Activated CD8-positive, alpha-beta memory T cell treated with anti-CD3 and anti-CD28 coated beads, Interleukin-2, amount 50 U/mL, for 1 hour (primary cell): ENCODE results near the gene TESK2.
"Not testable (repeated sequence)": the region's sequence is repeated elsewhere in the genome, so short reads cannot be mapped to it uniquely, and the experiment has no call there.

Experiments used
- DNase-seq: peaks from one replicate; pipeline ENCODE4 v3.0.0-alpha.2; 2020; ENCODE audit errors: extremely low read depth

Gene TESK2

DNA sequence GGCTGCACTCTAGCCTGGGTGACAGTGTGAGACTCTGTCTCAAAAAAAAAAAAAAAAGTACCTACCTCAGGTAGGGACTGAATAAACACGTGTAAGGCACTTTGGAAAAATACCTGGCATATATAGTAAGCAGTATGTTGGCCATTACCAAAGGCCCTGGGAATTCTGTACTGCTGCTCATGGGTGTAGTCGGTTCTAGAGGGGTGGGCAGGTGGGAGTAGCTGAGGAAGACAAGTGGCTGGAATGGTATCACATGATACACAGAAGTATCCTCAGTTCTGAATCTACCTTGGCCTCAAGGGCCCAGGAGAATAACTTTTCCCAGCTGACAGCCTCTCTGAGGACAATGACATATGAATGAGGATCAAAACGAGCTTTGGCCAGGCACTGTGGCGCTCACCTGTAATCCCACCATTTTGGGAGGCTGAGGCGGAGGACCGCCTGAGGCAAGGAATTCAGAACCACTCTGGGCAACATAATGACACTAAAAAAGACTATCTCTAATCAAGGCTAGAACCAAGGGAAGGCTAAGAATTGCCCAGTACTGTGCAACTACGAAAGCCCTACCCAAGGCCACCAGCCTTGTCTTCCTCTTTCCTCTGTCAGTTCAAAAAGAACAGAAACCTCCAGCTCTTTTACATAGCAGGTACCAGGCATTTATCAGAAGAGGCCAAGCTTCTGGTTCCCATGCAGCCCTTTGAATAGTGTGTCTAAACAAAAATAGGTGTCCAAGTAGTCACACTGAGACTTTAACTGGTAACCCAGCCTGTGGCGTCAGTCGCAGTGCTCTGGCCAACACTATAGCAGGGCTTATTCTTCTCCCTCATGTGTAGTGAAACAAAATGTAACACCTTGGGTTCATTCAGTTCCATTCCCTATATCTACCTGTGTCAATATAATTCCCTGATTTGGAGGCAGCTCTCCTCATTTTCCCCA lies 19.3 kb upstream of the TESK2 start:
- DNase-seq, result no peak

- no peak for DNase-seq
Measured at GRCh38 chr1:45508295-45509151, 17.6 kb upstream of the TESK2 start.

DNA sequence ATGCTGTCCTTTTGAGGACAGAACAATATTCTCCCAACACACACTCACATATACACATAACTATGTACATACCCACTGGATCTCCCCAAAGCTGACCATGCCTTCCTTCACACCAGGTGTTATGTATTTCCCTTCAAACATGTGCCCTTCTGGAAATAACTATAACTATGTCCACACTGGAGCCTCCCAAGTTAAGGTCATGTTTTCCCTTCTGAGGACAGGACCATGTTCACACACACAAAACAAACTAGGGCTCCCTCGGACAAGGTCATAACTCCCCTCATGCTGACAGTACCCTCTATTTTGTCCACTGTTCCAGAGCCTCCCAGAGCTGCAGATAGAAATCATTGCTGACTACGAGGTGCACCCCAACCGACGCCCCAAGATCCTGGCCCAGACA lies 16.9 kb upstream of the TESK2 start:
- DNase-seq, result no peak

GRCh38 chr1:45507195-45507594 lies 16.2 kb upstream of the TESK2 start:
- DNase-seq, result no peak

DNA sequence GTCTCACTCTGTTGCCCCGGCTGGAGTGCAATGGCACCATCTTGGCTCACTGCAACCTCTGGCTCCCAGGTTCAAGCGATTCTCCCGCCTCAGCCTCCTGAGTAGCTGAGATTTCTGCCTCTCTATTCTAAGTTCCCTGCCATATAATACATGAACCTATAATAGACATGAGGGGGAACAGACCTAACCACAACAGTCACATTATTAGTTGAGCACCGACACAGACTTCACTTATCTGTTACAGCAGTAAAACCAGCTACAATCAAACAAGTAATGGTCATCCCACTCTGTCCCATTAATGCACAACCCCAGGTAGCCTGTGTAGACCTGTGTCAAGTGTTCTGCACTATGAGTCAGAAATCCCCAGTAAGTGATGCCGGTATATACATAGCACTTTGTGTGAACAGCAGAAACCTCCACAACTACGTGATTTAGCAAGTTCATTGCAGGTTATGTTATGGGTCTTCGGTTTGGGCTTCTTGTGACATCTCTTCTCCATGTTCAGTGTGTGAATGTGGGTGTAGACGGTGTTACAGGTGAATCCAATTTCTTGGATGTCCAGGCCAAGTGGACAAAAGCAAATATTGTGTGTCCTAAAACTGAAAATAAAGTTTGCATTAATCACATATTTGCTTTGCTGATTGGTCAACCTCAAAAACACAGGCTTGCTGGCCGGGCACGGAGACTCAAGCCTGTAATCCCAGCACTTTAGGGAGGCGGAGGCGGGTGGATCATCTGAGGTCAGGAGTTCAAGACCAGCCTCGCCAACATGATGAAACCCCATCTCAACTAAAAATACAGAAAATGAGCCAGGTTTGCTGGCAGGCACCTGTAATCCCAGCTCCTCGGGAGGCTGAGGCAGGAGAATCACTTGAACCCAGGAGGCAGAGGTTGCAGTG lies 12.7 kb upstream of the TESK2 start:
- no peak for DNase-seq

DNA sequence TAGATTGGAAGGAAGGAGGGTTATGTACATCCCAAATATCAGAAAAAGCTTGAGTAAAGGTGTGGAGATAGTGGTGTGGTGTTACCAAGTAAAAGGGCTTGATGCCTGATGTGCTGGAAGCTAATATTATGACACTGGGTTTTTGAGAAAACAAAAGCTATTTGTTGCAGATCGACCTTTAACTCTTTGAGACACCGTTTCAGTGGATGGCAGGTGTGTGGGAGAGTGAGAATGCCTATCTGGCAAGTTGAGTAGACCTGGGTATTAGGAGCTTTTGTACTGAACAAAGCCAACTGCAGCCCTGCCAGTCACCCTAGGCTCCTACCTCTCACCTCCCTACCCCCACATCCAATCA lies 10.5 kb upstream of the TESK2 start:
- no peak for DNase-seq

GRCh38 chr1:45499415-45499769 lies 8.4 kb upstream of the TESK2 start:
- no peak for DNase-seq

DNA sequence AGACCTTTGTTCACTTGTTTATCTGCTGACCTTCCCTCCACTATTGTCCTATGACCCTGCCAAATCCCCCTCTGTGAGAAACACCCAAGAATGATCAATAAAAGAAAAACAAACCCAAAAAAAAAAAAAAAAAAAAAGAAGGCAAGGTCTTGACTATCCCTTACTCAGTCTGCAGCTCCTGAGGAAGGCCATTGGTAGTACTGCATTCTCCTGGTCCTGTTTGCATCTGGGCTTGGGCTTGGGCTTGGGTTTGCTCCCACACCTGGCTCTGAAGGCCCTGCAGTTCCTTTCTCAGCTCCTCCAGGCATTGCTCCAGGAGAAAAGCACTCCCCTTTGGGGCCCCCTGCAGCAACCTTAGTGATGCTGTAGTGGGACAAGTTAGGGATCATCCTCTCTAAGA lies 7.3 kb upstream of the TESK2 start:
- no peak for DNase-seq

DNA sequence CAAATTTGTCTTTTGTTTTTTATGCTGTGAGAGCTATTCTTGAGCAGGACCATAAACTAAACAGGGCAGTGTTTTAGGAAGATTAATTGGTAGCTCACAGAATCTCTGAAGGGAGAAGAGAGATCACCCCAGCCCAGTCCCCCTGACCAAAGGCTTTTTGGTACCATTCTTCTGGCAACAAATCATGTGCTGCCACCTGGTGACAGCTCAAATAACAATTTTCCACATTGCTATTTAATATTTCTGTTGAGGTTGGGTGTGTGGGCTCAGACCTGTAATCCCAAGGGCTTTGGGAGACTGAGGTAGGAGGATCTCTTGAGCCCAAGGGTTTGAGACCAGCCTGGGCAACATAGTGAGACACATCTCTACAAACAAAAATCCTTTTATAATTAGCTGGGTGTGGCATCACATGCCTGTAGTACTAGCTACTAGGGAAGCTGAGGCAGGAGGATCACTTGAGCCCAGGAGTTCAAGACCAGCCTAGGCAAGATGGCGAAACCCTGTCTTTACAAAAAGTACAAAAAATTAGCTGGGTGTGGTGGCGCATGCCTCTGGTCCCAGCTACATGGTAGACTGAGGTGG lies 2.2 kb upstream of the TESK2 start:
- DNase-seq, result no peak

DNA sequence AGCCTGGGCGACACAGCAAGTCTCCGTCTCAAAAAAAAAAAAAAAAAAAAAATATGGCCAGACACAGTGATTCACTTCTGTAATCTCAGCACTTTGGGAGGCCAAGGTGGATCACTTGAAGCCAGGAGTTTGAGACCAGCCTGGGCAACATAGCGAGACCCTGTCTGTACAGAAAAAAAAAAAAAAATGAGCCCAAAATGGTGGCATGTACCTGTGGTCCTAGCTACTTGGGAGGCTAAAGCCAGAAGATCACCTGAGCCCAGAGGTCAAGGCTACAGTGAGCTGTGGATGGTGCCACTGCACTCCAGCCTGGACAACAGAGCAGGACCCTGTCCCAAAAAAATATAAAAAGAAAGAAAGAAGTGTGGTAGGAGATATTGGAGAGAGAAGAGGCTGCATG lies 1.7 kb upstream of the TESK2 start:
- no peak for DNase-seq

GRCh38 chr1:45491487-45492260 lies 711 bp upstream of the TESK2 start:
- no peak for DNase-seq

DNA sequence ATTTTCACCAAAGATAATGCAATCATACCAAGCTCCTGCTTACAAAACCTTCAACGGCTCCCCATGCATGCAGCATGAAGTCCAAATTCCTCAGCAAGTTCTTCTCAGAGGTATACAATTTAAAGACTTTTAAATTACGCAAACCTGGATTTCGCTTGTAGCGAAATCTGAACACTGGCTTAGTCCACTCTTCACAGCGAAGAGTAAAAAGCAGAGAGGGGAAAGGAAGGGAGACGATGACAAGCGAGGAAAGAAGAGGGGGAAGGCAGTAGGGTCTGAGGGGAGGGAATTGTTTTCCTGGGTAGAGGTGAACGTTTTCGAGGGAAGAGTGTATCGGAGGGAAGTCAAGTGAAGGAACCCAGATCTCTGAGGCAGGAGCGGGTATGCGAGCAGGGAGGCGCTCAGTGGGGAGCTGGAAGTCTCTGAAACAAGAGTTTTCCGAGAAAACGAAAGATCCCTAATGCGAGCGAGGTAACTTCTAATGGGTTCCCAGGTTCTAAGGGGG lies 790 bp downstream of the TESK2 start:
- DNase-seq, result no peak

DNA sequence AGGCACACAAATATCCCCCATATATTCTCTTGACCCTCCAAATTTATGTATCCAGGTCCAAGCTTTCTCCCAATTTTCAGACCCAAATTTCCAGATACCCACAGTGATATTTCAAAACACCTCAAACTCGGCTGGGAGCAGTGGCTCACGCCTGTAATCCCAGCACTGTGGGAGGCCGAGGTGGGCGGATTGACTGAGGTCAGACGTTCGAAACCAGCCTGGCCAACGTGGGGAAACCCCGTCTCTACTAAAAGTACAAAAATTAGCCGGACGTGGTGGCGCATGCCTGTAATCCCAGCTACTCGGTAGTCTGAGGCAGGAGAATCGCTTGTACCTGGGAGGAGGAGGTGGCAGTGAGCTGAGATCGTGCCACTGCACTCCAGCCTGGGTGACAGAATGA lies 1.6 kb downstream of the TESK2 start:
- DNase-seq, result not testable (repeated sequence)

GRCh38 chr1:45488666-45489377 lies 2.1 kb downstream of the TESK2 start:
- DNase-seq, result no peak

- no peak for DNase-seq
Measured at GRCh38 chr1:45485949-45486348, 5.0 kb downstream of the TESK2 start.

GRCh38 chr1:45479039-45479748 lies 11.8 kb downstream of the TESK2 start:
- DNase-seq, result no peak

DNA sequence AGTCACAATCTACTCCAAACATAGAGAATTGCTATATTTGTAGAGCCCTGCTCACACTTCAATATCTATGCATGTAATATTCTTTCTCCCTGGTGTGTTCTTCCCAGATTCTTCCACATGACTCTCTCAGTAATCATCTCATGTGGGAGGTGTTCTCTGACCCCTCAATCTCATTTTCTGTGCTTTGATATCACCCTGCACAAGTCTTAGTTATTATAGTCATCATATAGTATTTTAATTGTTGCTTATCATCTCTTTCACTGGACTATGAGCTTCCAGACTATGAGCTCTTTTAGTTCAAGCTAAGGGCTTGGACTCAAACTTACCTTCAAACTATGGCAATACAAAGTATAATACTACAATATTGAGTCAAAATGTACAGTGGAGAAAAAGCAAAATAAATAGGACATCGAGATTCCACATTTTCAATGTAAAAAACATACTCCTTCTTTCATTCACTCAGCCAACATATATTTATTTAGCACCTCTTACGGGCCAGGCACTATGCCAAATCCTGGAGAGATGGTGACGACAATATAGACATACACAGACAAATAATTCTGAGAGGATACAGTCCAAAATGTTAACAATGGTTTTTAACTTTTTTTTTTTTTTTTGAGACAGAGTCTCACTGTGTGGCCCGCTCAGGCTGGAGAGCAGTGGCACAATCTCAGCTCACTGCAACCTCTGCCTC lies 12.7 kb downstream of the TESK2 start:
- no peak for DNase-seq

DNA sequence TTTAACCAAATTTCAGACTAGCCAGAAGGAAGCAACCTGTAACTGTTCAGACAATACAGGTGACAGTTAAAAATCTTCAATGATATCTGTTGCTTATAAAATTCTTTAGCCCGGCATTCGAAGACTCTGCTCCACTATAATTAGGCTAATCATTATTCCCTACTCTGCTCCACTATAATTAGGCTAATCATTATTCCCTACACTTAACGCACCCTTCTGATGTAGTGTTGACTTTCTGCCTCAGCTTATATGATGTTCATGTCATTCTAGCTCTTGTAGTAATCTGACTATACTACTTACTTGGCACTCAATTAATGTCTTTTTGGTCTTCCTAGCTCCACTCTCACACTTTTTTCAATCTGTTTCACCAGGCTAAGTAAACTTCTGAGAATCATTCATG lies 13.3 kb downstream of the TESK2 start:
- no peak for DNase-seq

- DNase-seq, result not testable (repeated sequence)
Measured at GRCh38 chr1:45474194-45474593, 16.8 kb downstream of the TESK2 start.
